ENCODE measurements around the gene SCARF2.
A peak's percentile ranks its signal among the peaks of the same experiment; 100 is the strongest.
"Not testable (repeated sequence)": the region's sequence is repeated elsewhere in the genome, so short reads cannot be mapped to it uniquely, and the experiment has no call there.

SCARF2 gene

GRCh38 chr22:20397498-20397897, 40.1 kb downstream of the SCARF2 start:
- Histone ChIP-seq H3K4me3 (no peak overlapping the region), H3K27ac (no peak overlapping the region)
- TF ChIP-seq CTCF (IDR thresholded peaks at IDR 0.05) = no peak
- no peak for DNase-seq (ENCODE audit: low spot score)

- H3K27ac ChIP-seq = no peak overlapping the region
- H3K4me3 ChIP-seq = no peak overlapping the region
- TF ChIP-seq CTCF (IDR thresholded peaks at IDR 0.05) = no peak
These were observed 41.0 kb downstream of the SCARF2 start for GRCh38 chr22:20396639-20397038.

GRCh38 chr22:20395907-20396287, 41.7 kb downstream of the SCARF2 start:
- no peak overlapping the region for H3K4me3 ChIP-seq
- no peak for DNase-seq (ENCODE audit: low spot score)
- TF ChIP-seq CTCF (IDR thresholded peaks at IDR 0.05) = no peak
- H3K27ac ChIP-seq = no peak overlapping the region

More at GRCh38 chr22:20396639-20397038, 41.0 kb downstream of the SCARF2 start:
- peak; percentile 47 for DNase-seq (ENCODE audit: low spot score)

GRCh38 chr22:20395181-20395906, 42.3 kb downstream of the SCARF2 start:
- no peak overlapping the region for H3K27ac ChIP-seq
- no peak for TF ChIP-seq CTCF (IDR thresholded peaks at IDR 0.05)
- DNase-seq (ENCODE audit: low spot score) = peak; percentile 70
- H3K4me3 ChIP-seq = peak overlapping the region; percentile 88

GRCh38 chr22:20393705-20394476, 43.7 kb downstream of the SCARF2 start, which contains the start of gene ZNF74:
Gene ZNF74, plus strand, starts transcription at chr22:20394151. Its CDS starts 478 bp downstream, at chr22:20394629.
- peak within 1 kb of the TSS; percentile 5 to 79 for H3K27ac ChIP-seq
- peak within 1 kb of the TSS; percentile 88 for H3K4me3 ChIP-seq
- DNase-seq (ENCODE audit: low spot score) = peak; percentile 91
- no peak for TF ChIP-seq CTCF (IDR thresholded peaks at IDR 0.05)

GRCh38 chr22:20392983-20393704, 44.5 kb downstream of the SCARF2 start:
- peak overlapping the region; percentile 5 to 79 for H3K27ac ChIP-seq
- DNase-seq (ENCODE audit: low spot score) = no peak
- peak overlapping the region; percentile 88 for H3K4me3 ChIP-seq
- TF ChIP-seq CTCF (IDR thresholded peaks at IDR 0.05) = no peak

- H3K4me3 ChIP-seq; H3K27ac ChIP-seq; DNase-seq (ENCODE audit: low spot score): not testable (repeated sequence)
These were observed 45.2 kb downstream of the SCARF2 start for GRCh38 chr22:20392365-20392881.

Data from coronary artery (tissue), 2 donors.